ENCODE measurements around the gene RUNX1. TPM values are rescaled to one million over a fixed set of nuclear protein-coding genes. Genes with fewer than 3 reads are reported as not detected.

Gene RUNX1
- total and polyA plus RNA-seq, 4 donors = 23.3 to 100 (median 33.4) TPM

GRCh38 chr21:35090403-35090802, 41.3 kb upstream of the RUNX1 start:
- no peak overlapping the region for H3K27ac ChIP-seq (ENCODE audit: low read depth in 1 of 2, low read length in 1 of 2)
- ATAC-seq (ENCODE audit: insufficient read depth, low FRiP score) (no peak), DNase-seq (no peak)
- H3K9me3 ChIP-seq (ENCODE audit: control insufficient read depth in 4 of 4, insufficient read depth in 3 of 4, low read length in 3 of 4) = peaks cover 0 to 1% (median 0%) of the 10 kb centered on the region in 4 donors
- no peak overlapping the region for H3K9ac ChIP-seq (ENCODE audit: insufficient read depth in 1 of 2, low read length in 2 of 2)
- 70 to 91% methylated on average over 4 of the region's 4 CpGs for WGBS, 2 donors
- no peaks in the 10 kb centered on the region for H3K4me1 ChIP-seq (ENCODE audit: control insufficient read depth in 5 of 5, insufficient read depth in 5 of 5, low read length in 5 of 5)
- no peak for TF ChIP-seq CTCF (IDR thresholded peaks at IDR 0.05; ENCODE audit: control extremely low read depth, extremely low read depth)
- H3K4me3 ChIP-seq = no peak overlapping the region
- no peaks in the 10 kb centered on the region for H3K36me3 ChIP-seq (ENCODE audit: control insufficient read depth in 4 of 4, insufficient read depth in 4 of 4, low read length in 4 of 4)
- no peaks in the 10 kb centered on the region for H3K27me3 ChIP-seq (ENCODE audit: control insufficient read depth in 3 of 3, insufficient read depth in 3 of 3, low read length in 2 of 3)

GRCh38 chr21:35088319-35088771, 39.2 kb upstream of the RUNX1 start:
- TF ChIP-seq CTCF (IDR thresholded peaks at IDR 0.05; ENCODE audit: control extremely low read depth, extremely low read depth) = no peak
- 68 to 92% methylated on average over 2 of the region's 2 CpGs for whole genome bisulfite sequencing, 2 donors
- no peaks in the 10 kb centered on the region for H3K9me3 ChIP-seq (ENCODE audit: control insufficient read depth in 4 of 4, insufficient read depth in 3 of 4, low read length in 3 of 4)
- no peak for ATAC-seq (ENCODE audit: insufficient read depth, low FRiP score)
- H3K36me3 ChIP-seq (ENCODE audit: control insufficient read depth in 4 of 4, insufficient read depth in 4 of 4, low read length in 4 of 4) = no peaks in the 10 kb centered on the region
- no peak overlapping the region for H3K4me3 ChIP-seq
- DNase-seq = no peak
- no peak overlapping the region for H3K27ac ChIP-seq (ENCODE audit: low read depth in 1 of 2, low read length in 1 of 2)
- H3K27me3 ChIP-seq (ENCODE audit: control insufficient read depth in 3 of 3, insufficient read depth in 3 of 3, low read length in 2 of 3) = no peaks in the 10 kb centered on the region
- H3K4me1 ChIP-seq (ENCODE audit: control insufficient read depth in 5 of 5, insufficient read depth in 5 of 5, low read length in 5 of 5) = no peaks in the 10 kb centered on the region
- H3K9ac ChIP-seq (ENCODE audit: insufficient read depth in 1 of 2, low read length in 2 of 2) = no peak overlapping the region

GRCh38 chr21:35086357-35086756, 37.3 kb upstream of the RUNX1 start:
- H3K4me1 ChIP-seq (ENCODE audit: control insufficient read depth in 5 of 5, insufficient read depth in 5 of 5, low read length in 5 of 5) = no peaks in the 10 kb centered on the region
- no peak for DNase-seq
- no peaks in the 10 kb centered on the region for H3K9me3 ChIP-seq (ENCODE audit: control insufficient read depth in 4 of 4, insufficient read depth in 3 of 4, low read length in 3 of 4)
- TF ChIP-seq CTCF (IDR thresholded peaks at IDR 0.05; ENCODE audit: control extremely low read depth, extremely low read depth) = no peak
- no peaks in the 10 kb centered on the region for H3K36me3 ChIP-seq (ENCODE audit: control insufficient read depth in 4 of 4, insufficient read depth in 4 of 4, low read length in 4 of 4)
- WGBS, 2 donors = 59 to 80% methylated on average over 2 of the region's 2 CpGs
- no peaks in the 10 kb centered on the region for H3K27me3 ChIP-seq (ENCODE audit: control insufficient read depth in 3 of 3, insufficient read depth in 3 of 3, low read length in 2 of 3)
- no peak overlapping the region for H3K9ac ChIP-seq (ENCODE audit: insufficient read depth in 1 of 2, low read length in 2 of 2)
- no peak overlapping the region for H3K4me3 ChIP-seq
- H3K27ac ChIP-seq (ENCODE audit: low read depth in 1 of 2, low read length in 1 of 2) = no peak overlapping the region
- no peak for ATAC-seq (ENCODE audit: insufficient read depth, low FRiP score)

- no peak for ATAC-seq (ENCODE audit: insufficient read depth, low FRiP score)
- no peak overlapping the region for H3K27ac ChIP-seq (ENCODE audit: low read depth in 1 of 2, low read length in 1 of 2)
- 42 to 75% methylated on average over 3 of the region's 3 CpGs for WGBS, 2 donors
- H3K9me3 ChIP-seq (ENCODE audit: control insufficient read depth in 4 of 4, insufficient read depth in 3 of 4, low read length in 3 of 4) = no peaks in the 10 kb centered on the region
- no peak for TF ChIP-seq CTCF (IDR thresholded peaks at IDR 0.05; ENCODE audit: control extremely low read depth, extremely low read depth)
- DNase-seq = no peak
- no peak overlapping the region for H3K9ac ChIP-seq (ENCODE audit: insufficient read depth in 1 of 2, low read length in 2 of 2)
- no peaks in the 10 kb centered on the region for H3K36me3 ChIP-seq (ENCODE audit: control insufficient read depth in 4 of 4, insufficient read depth in 4 of 4, low read length in 4 of 4)
- H3K4me1 ChIP-seq (ENCODE audit: control insufficient read depth in 5 of 5, insufficient read depth in 5 of 5, low read length in 5 of 5) = no peaks in the 10 kb centered on the region
- H3K4me3 ChIP-seq = no peak overlapping the region
- H3K27me3 ChIP-seq (ENCODE audit: control insufficient read depth in 3 of 3, insufficient read depth in 3 of 3, low read length in 2 of 3) = no peaks in the 10 kb centered on the region
These were observed 35.8 kb upstream of the RUNX1 start for GRCh38 chr21:35084869-35085268.

All from lung (tissue), 12 donors.